Glomerular endothelial cell (primary cell): ENCODE results near the gene SHC4. TPM values are rescaled to one million over a fixed set of nuclear protein-coding genes. Genes with fewer than 3 reads are reported as not detected.
"Not testable (repeated sequence)": the region's sequence is repeated elsewhere in the genome, so short reads cannot be mapped to it uniquely, and the experiment has no call there.

Experiments
- DNase-seq: peaks from one replicate; pipeline ENCODE4 v3.0.0-alpha.2; 2011; ENCODE audit warnings: low read depth, low spot score; ENCODE audit errors: extremely low read depth
- total RNA-seq: library from RNA; depleted of rRNA; stranded (reverse); fragments of >200 nt; gene quantifications from 2 replicates; pipeline ENCODE4 v1.2.3, GENCODE V29; 2015

The SHC4 gene
- total RNA-seq, 1 donor from 2014 or later, result 1.1 TPM

GRCh38 chr15:48970926-48971325 is 7.2 kb upstream of the SHC4 start:
- not testable (repeated sequence) for DNase-seq

- DNase-seq, result no peak
These were observed 4.3 kb upstream of the SHC4 start for GRCh38 chr15:48968066-48968465.

GRCh38 chr15:48967336-48967735 is 3.6 kb upstream of the SHC4 start:
- DNase-seq, result no peak

GRCh38 chr15:48966595-48967301 is 3.0 kb upstream of the SHC4 start:
- DNase-seq, result no peak

GRCh38 chr15:48965972-48966371 is 2.3 kb upstream of the SHC4 start:
- no peak for DNase-seq

- DNase-seq, result no peak
These were observed 1.2 kb upstream of the SHC4 start for GRCh38 chr15:48964898-48965297.

- no peak for DNase-seq
These were observed 826 bp downstream of the SHC4 start for GRCh38 chr15:48962662-48963523.

GRCh38 chr15:48955967-48956366 is 7.8 kb downstream of the SHC4 start:
- DNase-seq, result no peak

GRCh38 chr15:48955370-48955769 is 8.3 kb downstream of the SHC4 start:
- DNase-seq, result no peak

GRCh38 chr15:48954538-48954937 is 9.2 kb downstream of the SHC4 start:
- no peak for DNase-seq

- DNase-seq, result no peak
These were observed 16.9 kb downstream of the SHC4 start for GRCh38 chr15:48946840-48947187.

GRCh38 chr15:48946074-48946839 is 17.5 kb downstream of the SHC4 start:
- DNase-seq, result no peak

- no peak for DNase-seq
These were observed 18.3 kb downstream of the SHC4 start for GRCh38 chr15:48945386-48945785.

GRCh38 chr15:48941904-48942303 is 21.8 kb downstream of the SHC4 start:
- DNase-seq, result no peak

- no peak for DNase-seq
These were observed 23.2 kb downstream of the SHC4 start for GRCh38 chr15:48940508-48940907.

- no peak for DNase-seq
These were observed 24.1 kb downstream of the SHC4 start for GRCh38 chr15:48939648-48940047.

- no peak for DNase-seq
These were observed 25.8 kb downstream of the SHC4 start for GRCh38 chr15:48937886-48938285.

- no peak for DNase-seq
These were observed 27.1 kb downstream of the SHC4 start for GRCh38 chr15:48936666-48937065.

- no peak for DNase-seq
These were observed 28.5 kb downstream of the SHC4 start for GRCh38 chr15:48935236-48935635.

GRCh38 chr15:48930735-48931134 is 33.0 kb downstream of the SHC4 start:
- no peak for DNase-seq

GRCh38 chr15:48929661-48930060 is 34.1 kb downstream of the SHC4 start:
- no peak for DNase-seq
